HG02840 (cell line): ENCODE measurements around the gene SATB2.

Experiments
- ATAC-seq: cut with Tn5 transposase; IDR thresholded peaks from one replicate; pipeline ENCODE4 v1.9.1; 2021; ENCODE audit warnings: mild to moderate bottlenecking, moderate library complexity, moderate number of reproducible peaks; ENCODE audit not compliant: unreplicated experiment, low FRiP score

The SATB2 gene

DNA sequence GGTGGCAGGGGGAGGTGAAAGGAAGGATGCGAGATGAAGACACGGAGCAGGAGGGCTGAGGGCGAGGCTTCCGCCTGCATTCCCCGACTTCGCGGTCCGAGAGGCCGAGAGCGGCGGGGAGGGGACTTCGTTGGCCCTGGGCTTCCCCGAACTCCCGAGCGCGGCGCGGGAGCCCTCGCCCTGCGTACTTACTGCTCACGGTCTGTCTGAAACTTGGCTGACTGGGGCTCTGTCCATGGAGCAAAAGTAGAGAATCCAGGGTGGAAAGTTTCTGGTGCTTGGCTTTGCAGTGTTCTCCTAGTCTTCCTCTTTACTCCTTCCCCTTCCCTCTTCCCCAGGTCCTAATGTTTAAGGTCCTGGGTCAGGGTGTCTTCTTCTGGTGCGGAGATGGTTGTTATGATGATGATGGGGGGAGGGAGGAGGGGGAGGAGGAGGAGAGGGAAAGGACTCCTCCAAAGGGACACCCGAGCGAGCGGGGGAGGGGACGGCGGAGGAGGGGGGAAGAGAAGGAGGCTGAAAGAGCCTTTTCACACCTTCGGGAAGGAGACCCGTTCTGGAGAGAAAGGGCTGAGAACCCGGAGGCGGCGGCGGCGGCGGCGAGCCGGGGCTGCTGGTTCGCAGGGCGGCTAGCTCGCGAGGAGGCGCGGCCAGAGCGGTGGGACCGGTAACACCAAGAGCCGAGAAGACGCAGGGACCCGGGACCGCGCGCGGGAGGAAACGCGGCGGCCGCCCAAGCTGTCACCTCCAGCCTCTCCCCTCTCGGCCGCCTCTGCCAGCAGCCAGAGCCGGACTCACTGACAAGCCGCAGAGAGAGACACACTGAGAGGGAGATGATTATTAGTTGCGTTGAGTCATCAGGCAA lies at the start of gene SATB2:
TSS of gene SATB2 (minus strand) at position 793 of the 862 bp plus-strand sequence. CDS start 1,902 bp downstream, outside the sequence.
- ATAC-seq = no peak

DNA sequence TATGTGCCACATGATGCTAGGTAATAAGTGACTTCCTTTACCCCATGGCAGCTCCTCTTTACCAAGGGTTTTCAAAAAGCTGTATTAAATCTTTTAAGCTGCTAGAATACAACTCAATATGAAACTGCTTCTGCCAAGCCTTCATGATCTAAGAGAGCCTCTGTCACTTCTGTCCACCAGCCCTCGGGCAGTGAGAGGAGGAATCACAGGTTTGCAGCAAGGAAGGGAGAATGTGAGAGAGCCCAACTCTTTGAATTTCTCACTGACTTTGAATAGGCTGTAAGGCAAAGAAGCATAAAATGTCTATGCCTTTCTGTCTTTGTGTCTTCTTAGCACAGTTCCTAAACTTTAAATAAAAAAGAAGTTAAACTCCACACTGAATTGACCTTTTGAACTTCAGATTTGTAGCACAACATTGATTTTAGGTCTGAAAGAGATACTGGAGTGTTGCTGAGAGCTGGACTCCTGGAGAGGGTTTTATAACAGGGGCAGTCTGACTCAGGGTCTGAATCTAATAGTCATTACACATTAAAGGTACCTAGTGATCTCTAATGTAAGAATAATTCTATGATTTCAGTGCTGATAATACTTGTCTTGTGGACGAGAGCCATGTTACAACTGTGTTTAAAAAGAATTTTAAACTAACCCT lies 48.1 kb upstream of the SATB2 start:
- ATAC-seq = no peak

DNA sequence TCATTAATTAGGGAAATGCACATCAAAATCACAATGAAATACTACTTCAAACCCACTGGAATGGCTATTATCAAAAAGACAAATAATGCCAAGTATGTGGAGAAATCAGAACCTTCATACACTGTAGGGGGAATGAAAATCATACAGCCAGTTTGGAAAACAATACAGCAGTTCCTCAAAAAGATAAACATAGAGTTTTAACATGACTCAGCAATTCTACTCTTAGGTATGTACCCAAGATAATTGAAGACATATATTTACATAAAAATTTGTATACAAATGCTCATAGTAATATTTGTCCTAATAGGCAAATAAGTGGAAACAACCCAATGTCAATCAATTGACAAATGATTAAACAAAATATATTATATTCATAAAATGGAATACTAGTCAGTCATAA lies 45.4 kb upstream of the SATB2 start:
- ATAC-seq = no peak

DNA sequence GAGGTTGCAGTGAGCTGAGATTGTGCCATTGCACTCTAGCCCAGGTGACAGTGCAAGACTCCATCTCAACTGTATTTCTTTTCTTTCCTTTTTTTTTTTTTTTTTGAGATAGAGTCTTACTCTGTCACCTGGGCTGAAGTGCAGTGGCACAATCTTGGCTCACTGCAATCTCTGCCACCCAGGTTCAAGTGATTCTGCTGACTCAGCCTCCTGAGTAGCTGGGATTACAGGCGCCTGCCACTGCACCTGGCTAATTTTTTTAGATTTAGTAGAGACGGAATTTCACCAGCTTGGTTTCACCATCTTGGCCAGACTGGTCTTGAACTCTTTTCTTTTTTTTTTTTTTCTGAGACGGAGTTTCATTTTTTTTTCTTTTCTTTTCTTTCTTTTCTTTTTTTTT lies 41.3 kb upstream of the SATB2 start:
- ATAC-seq = no peak

DNA sequence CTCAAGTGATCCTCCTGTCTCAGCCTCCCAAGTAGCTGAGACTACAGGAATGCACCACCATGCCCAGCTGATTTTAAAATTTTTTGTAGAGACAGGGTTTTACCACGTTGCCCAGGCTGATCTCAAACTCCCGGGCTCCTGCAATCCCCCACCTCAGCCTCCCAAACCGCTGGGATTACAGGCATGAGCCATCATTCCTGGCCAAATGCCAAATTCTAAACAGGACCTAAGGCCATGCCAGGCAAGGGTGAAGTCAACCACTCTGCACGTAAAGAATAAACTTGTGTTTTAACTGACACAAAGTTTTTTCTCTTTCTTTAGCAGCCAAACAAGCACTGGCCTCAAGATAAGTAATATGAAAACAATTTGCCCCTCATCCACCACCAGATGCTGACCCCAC lies 37.4 kb upstream of the SATB2 start:
- ATAC-seq = no peak

DNA sequence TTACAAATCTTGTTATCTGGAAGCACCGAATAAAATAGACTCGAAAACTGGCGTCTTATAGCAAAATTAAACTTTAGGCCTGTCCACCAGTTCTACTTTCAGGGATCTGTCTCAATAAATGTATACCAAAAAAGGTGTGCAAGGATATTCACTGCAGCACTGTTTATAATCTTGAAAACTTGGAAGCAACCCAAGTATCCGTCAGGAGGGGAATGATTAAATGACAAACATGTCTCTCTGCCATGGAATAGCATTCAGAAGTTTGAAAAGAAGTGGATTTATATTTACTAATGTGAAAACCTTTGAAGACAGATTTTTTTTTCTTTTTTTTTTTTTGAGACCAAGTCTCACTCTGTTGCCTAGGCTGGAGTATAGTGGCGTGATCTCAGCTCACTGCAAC lies 32.3 kb upstream of the SATB2 start:
- ATAC-seq = no peak

DNA sequence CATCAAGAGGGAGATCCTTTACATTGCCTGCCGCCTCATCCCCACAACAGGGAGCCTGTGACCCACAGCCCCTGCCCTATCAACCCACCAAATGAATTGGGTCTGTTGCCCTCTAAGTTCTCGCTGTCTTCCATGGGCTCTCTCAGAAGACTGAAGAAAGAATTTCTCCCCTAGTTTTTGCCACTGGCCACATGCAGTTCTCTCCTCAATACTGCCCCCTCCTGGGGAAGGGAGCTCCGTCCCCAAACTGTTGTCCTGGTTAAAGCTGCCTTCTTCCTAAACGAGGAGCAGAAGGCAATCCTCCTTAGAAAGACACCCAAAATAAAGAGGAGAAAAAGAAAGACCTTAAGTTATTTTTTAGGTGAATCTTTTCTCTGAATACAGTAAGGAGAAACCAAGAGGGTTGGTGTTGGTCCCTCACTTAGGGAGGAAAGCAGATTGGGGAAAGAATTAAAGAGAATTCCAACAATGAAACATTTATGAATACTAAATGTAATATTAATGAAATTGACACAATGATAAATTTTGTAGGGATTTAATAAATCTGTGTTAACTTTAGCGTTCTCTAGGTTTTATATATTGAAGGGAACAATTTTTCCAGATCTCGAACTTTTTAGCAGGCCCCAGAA lies 31.1 kb upstream of the SATB2 start:
- no peak for ATAC-seq

DNA sequence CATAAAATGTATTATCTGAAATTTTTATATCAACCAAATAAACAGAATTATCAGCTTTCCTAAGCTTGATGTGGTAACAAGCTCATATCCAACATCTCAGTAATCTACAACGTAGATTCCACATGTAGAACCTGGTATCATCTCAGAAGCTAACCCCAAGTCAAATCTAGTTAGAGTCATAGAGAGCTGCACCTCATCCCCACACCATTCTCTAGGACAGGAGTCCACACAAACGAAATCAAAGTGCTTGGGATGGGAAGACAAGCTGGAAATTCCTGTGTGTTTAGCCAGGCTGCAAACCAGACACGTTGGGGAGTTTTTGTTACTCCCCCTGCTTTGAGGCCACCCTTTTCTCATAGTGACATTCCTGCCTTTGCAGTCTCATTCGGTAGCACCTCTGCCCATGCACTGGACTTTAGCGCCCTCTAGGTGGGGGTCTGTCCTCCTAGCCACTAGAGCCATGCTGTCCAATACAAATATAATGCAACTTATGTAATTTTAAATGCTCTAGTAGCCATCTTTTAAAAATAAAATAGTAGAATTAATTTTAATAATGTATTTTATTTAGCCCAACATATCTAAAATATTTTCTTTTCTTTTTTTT lies 28.1 kb upstream of the SATB2 start:
- no peak for ATAC-seq

DNA sequence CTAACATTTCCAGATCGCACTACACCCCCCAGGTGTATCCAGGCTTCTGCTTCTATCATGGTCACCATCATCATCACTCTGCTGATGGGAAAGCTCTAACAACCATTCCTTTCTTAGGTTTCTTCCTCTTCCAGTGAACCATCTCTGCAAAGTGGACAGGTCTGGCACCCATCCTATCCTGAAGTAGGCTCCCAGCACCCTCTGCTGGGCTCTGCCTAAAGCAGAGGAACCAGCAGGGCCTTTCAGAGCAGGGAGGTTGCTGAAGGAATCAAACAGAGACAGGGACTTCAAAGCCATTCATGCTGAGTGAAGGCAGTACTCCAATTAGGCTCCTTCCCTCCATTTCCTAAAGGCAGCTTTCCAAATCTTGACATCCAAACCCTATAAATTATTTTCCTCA lies 27.2 kb upstream of the SATB2 start:
- ATAC-seq = no peak

DNA sequence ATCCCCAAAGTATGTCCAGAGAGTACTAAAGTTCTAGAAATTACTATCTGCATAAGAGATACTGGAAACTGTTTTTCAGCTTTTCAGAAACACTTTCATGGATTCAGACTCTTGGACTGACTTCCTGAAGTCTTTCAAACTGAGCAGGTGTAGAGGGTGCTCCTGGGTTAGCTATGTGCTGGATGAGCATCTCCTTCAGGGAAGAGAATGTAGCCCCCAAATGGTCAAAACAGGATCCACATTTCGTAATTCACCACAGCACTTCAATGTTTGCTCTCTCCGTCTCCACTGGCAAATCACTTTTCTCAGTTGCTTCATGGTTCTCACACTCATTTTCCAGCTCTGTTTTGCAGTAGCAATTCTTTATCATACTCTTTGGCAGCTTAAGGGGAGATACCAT lies 23.2 kb upstream of the SATB2 start:
- no peak for ATAC-seq

DNA sequence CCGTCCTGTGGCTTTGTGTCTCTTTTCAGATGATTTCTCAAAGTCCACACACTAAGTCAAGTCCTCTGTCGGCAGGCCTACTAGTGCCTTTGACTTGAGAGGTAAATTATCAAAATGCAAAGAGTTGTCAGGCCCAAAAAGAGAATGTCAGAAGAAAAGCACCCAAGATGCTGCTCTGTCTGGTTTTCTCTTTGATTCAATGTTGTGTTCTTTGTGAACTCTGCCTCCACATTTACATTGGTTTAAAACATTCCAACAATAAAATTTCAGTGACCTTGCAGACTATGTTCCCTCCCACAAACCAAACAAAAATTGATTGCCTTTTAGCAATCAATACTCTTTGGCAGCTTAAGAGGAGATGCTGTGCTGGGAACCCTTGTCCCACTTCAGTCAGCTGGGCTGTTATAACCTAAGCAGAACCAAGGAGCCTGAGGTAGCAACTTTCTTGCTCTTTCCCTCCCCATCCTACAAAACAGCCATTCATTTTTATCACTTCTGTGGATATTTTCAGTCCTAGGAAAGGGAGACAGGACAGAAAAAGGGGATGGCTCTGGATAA lies 19.6 kb upstream of the SATB2 start:
- no peak for ATAC-seq

DNA sequence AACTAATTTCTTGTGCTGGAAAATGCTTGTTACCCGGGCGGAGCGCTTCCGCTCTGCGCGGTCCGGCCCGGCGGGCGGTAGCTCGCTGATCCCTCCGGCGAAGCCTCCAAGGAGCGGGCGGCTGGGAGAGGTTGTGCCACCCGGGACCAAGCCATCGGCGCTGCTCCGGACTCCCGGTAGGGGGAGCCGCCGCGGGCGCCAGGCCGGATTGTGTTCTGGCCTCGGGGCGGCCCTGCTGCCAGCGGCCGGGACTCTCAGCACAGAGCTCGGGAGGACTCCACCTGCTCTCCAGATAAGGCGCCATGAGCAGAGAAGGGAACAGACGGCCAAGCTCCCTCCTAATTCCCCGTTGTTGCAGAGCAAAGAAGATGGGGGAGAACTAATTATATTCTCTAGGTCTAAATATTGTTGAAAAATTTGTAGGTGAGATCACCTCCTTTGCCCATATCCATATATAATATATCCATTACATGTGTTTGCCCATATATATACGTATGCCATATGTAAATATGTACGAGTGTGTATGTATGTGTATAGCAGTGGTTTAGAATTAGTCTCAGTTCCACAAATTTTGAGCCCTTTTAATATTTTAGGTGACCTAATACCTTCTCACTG lies 13.8 kb upstream of the SATB2 start:
- peak; percentile 70 for ATAC-seq

DNA sequence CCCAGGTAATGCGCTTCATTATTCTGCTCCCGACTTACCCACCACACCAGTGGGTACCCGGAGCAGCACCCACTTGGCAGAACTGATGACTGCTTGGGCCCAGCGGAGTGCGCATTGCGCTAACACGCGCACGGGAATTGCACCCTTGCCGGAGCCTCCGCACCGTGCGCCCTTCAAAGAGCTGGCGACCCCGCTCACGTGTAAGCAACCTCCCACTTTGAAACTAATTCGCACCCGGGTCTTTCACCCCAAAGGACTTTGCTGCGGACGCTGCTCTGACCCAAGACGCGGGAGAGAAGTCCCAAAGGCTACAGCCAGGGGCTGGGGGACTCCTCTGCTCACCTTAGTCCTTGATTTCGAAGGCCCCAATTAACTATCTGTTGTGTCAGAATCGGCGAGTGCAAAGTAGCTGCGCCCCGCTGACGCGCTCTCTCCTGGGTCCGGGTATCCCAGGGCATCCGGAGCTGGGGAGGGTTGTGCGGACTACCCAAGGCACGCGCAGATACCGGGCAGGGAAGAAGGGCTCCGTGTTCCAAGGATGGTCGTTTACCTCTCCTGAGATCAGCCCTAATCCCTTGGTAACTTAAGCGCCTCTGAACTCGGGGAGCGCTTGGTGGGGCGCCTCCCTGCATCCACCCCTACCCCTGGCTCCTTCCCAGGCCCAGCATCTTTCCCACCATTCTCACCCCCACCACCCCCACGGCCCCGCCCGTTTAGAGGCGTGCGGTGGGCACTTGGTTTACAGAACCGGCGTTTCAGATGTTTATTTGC lies 13.1 kb upstream of the SATB2 start:
- no peak for ATAC-seq

DNA sequence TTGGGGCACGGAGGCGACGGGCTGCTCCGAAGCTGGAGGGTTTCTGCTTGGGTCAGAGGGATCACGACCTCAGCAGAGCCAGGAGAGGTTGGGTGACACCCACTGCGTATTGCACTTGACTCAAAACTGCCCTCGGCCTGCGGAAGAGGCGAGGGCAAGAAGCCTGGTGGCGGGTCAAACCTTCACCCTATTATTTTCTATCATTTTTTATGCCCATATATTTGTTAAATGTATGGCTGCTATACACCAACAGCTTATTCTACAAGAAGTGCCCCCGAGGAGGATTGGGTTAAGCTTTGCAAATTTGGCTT lies 12.6 kb upstream of the SATB2 start:
- ATAC-seq = no peak

DNA sequence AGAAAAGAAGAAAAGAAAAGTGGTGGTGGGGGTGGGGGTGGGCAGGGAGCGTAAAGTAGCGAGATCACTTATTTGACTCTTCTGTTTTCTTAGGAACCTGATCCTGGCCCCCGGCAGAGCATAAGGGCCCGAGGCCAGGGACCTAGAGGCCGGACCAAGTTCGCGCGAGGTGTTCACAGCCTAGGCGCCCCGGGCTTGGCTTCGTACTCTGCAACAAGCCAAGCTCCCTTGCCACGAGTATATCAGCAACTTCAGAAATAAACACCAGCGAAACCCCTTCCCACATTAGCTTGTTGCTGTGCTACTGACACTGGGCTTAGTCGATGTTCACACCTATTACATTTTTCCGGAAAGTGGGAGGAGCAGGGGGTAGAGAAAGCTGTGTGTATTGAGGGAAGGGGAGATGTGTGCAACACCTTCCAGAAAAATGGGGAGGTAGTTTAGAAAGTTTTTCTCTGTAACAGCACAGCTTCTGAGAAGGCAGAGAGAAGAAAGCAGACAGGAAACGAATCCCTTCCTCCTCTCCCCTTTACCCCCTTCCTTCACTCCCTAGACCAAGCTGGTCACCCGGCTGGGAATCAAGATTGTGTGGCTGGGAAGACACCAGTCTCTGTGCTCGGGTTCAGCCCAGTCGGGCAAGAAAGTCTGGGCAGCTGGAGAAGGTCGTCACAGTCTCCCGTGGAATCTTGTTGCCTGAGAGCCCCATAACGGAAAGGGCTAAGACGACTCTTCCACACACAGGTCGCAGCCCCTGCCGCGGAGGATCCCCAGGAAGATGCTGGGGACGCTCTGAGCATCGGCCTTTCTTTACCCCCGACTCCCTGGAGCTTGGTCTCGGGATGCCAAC lies 12.0 kb upstream of the SATB2 start:
- no peak for ATAC-seq

DNA sequence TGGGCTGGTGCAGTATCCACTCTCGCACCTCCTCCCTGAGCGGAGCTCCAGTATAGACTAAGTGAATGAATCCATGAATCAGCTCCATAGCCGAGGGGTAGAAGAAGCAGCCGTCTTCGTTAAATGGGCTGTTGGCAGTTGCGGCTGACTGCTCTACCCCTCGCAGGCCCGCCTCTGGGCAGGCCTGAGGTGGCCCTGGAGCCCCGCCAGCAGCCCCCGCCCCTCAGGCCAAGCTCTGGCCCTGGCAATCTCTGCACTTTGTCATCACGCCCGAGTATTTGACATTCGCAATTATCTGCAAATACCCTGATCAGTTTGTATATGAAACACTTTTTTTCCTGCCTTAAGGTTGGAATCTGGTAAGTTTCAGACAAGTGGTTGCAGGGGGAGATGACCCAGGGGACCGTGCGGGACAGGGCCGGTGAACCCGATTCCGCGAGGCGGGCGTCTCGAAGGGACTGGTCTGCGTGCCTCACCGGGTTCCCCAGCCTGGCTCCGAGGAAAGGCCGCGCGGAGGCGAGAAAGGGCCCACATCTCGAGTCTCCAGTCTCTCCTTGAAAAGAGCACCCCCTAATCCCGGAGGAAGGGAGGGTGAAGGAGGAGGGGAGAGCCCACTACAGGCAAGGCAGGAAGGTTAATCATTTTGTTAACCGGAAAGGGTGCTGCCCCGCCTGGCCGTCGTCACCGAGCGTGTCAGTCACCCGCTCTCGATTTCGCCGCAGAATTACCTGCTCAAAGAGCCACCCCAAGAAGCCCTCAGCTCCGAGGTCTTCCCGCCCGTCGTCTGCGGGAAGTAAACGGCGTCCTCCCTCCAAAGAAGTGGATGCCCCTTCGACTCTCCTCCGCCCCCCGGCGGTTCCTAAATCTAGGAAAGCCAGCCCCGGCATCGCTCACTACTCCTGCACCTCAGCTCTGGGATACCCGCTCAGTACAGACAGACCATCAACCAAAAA lies 11.1 kb upstream of the SATB2 start:
- no peak for ATAC-seq

DNA sequence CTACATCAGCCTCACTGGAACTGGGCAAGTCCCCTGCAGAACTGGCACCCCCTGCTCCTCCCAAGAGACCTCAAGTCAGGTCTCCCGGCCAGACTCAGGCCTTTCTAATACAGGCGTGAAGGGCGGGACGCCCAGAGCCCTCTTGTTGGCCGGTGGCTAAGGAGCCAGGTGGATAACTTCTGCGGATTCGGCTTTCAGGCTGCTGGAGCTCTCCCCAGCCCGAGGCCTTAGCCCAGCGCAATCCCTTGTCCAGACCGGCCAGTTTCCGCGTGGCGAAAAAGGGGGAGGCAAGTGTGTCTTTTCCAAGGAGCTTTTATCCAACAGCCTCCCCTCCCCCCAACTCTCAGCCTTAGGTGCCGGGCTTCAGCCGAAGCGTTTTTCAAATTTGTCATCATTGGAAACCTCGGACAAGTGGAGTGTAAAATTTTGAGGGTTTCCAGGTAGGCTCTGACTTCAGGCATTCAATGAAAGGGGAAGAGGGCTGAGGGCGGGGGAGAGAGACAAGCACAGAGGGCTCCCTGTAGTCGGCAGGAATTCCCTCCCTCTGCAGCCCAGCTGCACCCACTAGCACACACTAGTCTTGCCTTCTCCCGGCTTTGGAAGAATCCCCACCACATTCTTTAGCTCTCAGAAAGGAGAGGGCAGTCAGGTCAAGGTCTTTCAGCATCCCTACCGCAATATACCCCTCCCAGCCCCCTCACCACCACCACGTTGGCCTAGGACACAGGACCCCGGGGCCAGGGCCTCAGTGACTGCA lies 9.5 kb upstream of the SATB2 start:
- no peak for ATAC-seq
